GM21367 (cell line): ENCODE measurements around the gene KLF11.
"Not testable (repeated sequence)": the region's sequence is repeated elsewhere in the genome, so short reads cannot be mapped to it uniquely, and the experiment has no call there.

Experiments used
- ATAC-seq: cut with Tn5 transposase; IDR thresholded peaks from one replicate; pipeline ENCODE4 v1.9.1; 2021; ENCODE audit not compliant: unreplicated experiment

KLF11 gene

DNA sequence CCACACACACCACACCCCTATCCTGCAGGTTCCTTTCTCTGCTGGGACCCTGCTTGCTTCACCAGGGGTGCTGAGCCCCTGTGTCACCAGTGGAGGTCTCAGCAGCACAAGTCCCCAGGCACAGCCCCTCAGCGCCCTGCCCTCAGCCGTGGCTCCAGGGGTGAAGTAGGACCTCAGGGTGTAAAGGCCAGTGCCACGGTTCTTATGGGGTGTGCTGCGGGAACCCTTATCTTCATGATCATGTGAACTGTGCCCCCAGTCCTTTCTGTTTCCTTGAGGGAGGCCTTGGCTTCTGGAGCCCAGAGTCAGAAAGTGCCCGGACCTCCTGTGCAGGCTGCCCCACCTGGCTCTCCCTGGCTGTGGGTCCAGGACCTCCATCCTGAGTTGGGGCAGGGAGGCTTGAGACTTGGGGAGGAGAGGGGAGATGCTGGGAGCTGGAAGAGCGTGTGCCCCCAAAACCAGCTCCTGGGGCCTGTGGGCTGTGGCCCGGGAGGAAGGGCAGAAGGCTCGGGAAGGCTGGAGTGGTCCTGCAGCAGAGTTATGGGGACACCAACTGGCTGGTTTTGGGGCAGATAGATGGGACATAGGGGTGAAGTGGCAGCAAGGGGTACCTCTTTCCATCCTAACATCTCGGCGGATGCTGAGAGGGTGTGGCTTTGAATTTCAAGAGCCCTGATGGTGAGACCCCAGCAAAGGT is 20.2 kb upstream of the KLF11 start:
- ATAC-seq: no peak

GRCh38 chr2:10026940-10027569 is 16.3 kb upstream of the KLF11 start:
- no peak for ATAC-seq

DNA sequence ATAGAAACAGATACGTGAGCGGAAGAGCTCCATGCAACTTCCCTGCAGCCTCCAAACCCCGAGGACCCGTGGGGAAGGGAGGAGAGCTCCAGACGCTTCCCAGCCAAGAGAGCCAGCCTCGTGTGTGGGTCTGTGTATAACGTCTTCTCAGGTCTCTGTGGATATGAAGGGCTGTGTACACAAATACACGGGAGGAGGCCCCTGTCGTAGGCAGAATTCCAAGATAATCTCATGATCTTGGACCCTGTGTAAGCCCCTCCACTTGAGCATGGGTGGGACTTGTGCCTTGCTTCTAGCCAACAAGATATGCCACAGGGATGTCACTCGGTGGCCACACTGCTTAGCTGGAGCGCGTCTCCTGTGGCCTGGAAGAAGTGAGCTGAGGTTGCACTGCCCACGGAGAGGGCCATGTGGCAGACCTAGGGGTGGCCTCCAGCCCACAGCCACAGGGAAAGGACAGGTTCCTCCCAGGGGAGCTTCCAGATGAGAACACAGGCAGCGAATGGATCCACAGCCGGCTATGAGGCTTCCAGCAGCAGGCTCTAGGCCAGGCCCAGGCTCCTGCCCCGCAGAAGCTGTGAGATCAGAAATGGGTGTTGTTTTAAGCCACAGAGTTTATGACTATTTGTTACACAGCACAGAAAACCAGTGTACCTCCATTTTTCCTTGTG is 15.6 kb upstream of the KLF11 start:
- ATAC-seq: no peak

- ATAC-seq: no peak
These were observed 14.9 kb upstream of the KLF11 start for GRCh38 chr2:10028407-10028987.

- no peak for ATAC-seq
These were observed 14.1 kb upstream of the KLF11 start for GRCh38 chr2:10028988-10029874.

DNA sequence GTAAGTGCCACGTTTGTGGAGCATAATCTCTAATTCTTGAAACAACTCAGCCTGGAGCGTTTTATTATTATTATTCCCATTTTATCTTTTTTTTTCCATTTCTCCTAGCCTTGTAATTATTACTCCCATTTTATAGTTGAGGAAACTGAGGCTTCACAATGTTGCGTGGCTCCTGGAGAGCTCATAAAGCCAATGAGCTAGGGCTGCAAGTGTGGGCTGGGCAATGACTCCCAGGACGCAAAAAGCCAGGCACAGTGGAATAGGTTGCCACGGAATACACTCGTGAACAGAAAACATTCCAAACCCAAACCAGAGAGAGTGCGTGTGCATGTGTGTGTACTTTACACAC is 13.5 kb upstream of the KLF11 start:
- no peak for ATAC-seq

- no peak for ATAC-seq
These were observed 13.0 kb upstream of the KLF11 start for GRCh38 chr2:10030311-10030736.

DNA sequence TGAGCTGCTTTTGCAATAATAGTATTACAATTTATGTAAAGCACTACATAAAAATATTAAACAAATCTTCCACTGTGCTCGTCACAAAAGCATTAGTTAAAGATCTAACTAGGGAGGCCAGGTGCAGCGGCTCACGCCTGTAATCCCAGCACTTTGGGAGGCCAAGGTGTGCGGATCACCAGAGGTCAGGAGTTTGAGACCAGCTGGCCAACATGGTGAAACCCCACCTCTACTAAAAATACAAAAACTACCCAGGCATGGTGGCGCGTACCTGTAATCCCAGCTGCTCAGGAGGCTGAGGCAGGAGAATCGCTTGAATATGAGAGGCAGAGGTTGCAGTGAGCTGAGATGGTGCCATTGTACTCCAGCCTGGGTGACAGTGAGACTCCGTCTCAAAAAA is 12.6 kb upstream of the KLF11 start:
- ATAC-seq: not testable (repeated sequence)

GRCh38 chr2:10031886-10032745 is 11.2 kb upstream of the KLF11 start:
- ATAC-seq: no peak

DNA sequence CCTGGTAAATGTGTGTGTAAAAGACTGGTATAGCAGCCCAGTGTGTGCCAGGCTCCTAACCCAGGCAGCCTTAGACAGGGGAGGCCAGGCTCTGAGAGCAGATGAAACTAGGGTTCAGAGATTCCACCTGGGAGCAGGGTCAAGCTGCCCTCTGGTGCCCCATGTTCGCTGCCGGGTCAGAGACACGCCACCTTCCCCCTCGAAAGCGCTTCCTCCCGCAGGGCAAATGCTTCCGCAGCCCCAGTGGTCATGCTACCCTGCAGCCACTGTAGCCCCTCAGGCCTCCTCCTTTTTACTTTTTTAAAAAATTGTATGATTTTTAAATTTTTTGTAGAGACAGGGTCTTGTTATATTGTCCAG is 10.6 kb upstream of the KLF11 start:
- ATAC-seq: no peak

GRCh38 chr2:10033251-10034006 is 9.9 kb upstream of the KLF11 start:
- ATAC-seq: no peak

GRCh38 chr2:10034333-10035052 is 8.9 kb upstream of the KLF11 start:
- ATAC-seq: no peak

DNA sequence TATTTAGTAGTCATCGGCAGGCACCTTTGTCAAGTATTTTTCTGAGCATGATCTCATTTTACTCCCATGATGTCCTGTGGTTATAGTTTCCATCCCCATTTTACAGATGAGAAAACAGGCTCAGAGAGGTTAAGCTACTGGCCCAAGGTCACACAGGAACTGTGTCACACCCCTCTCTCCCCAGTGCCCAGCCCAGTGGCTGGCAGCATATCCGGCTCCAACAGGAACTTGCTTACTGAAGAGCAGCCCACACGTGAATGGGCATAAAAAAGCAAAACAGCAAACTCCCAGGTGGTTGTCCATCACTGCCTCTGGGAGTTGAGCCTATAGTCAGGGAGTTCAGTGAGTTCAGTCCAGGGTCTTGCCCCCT is 8.3 kb upstream of the KLF11 start:
- ATAC-seq: no peak

GRCh38 chr2:10035633-10036032 is 7.7 kb upstream of the KLF11 start:
- ATAC-seq: no peak

DNA sequence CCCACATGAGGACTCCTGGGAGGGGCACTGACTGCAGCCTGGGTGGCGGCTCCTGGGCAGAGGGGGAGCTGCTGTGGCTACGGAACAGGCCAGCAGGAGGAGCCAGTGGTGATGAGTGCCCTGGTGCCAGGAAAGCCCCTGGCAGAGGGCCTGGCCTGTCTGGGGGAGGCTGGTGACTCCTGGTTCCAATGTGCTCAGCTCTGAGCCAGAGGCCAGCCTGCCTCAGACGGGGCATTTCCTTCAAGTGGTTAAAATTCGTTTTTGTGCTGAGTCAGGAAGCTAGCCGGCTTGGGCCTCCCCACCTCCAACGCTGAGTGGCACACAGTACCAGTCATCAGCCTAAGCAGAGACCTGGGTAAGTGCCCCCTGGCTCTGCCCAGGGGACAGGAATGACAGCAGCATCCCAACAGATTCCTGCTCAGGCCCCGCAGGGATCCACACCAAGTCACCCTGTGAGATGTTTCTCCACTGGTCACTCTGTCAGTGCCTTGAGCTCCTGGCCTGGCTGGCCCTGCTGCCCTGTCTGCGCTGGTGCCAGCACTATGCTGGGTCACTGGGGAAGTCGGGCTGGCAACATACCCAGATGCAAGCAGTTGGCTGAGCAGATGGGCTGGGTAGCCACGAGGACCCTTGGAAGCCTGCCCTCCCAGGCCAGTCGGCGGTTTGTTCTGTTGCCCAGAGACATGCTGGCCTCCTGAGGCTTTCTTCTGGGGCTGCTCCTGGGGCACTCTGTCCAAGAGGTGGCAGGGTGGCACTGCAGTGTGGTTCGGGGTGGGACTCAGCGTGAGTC is 7.1 kb upstream of the KLF11 start:
- ATAC-seq: no peak

GRCh38 chr2:10038123-10038522 is 5.2 kb upstream of the KLF11 start:
- ATAC-seq: no peak

DNA sequence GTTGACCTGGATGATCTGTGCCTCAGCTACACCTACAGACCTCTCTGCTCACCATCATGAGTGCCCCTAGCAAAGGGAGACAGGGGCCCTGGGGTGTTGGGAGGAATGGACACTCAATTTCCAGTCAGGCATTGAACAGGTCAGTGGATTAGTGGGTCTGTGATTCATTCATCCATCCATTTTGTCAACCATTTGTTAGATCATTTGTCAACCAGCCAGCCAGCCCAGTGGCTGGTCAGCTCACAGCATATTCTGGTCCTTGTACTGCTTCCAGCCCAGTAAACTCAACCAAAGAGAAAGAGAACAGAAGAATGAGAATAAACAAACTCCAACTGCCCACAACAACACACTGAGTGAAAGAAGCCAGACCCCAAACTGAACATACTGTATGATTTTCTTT is 4.6 kb upstream of the KLF11 start:
- ATAC-seq: no peak
